HEK293T (cell line): ENCODE results near the gene CNTRL.

Experiments used
- ARNT ChIP-seq: fragments of 450-650 bp; IDR thresholded peaks from 2 replicates; pipeline ENCODE4 v1.6.1; 2017; ENCODE audit warnings: mild to moderate bottlenecking
- BHLHE40 ChIP-seq: fragments of 450-650 bp; IDR thresholded peaks from 2 replicates; pipeline ENCODE4 v1.6.1; 2016; ENCODE audit warnings: mild to moderate bottlenecking, moderate library complexity, borderline replicate concordance
- ELF4 ChIP-seq: fragments of 450-650 bp; IDR thresholded peaks from 2 replicates; pipeline ENCODE4 v1.6.1; 2017; ENCODE audit warnings: antibody characterized with exemption
- FOXA1 ChIP-seq: fragments of 450-650 bp; IDR thresholded peaks from 2 replicates; pipeline ENCODE4 v1.6.1; 2016; ENCODE audit warnings: mild to moderate bottlenecking
- FOXK2 ChIP-seq: fragments of 450-650 bp; IDR thresholded peaks from 2 replicates; pipeline ENCODE4 v1.6.1; 2016; ENCODE audit warnings: mild to moderate bottlenecking
- FOXM1 ChIP-seq: fragments of 450-650 bp; IDR thresholded peaks from 2 replicates; pipeline ENCODE4 v1.6.1; 2017; ENCODE audit warnings: mild to moderate bottlenecking, borderline replicate concordance
- HDGF ChIP-seq: fragments of 450-650 bp; IDR thresholded peaks from 2 replicates; pipeline ENCODE4 v1.6.1; 2017; ENCODE audit warnings: antibody characterized with exemption, borderline replicate concordance
- LEF1 ChIP-seq: fragments of 450-650 bp; IDR thresholded peaks from 2 replicates; pipeline ENCODE4 v1.6.1; 2017; ENCODE audit warnings: mild to moderate bottlenecking, borderline replicate concordance
- SP1 ChIP-seq: fragments of 450-650 bp; IDR thresholded peaks from 2 replicates; pipeline ENCODE4 v1.6.1; 2017
- SUZ12 ChIP-seq: fragments of 450-650 bp; IDR thresholded peaks from 2 replicates; pipeline ENCODE4 v1.6.1; 2016; ENCODE audit warnings: mild to moderate bottlenecking
- TF ChIP-seq, protein P1 (sequence below): fragments of 450-650 bp; IDR thresholded peaks from 2 replicates; pipeline ENCODE4 v1.6.1; 2016

DNA sequence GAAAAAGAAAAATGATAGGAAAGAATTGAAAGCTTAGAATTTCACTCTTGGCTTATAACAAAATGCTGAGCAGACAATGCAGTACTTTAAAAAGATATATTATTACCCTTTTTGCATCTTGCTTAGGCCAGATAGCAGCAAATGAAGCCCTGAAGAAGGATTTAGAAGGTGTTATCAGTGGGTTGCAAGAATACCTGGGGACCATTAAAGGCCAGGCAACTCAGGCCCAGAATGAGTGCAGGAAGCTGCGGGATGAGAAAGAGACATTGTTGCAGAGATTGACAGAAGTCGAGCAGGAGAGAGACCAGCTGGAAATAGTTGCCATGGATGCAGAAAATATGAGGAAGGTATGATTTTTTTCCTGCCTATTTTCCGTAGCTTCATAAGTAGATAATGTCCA is 50.8 kb downstream of the CNTRL start:
- no peak for TF ChIP-seq FOXA1
- TF ChIP-seq ARNT: no peak
- no peak for TF ChIP-seq FOXK2
- TF ChIP-seq FOXM1: no peak
- TF ChIP-seq BHLHE40: no peak
- TF ChIP-seq HDGF: no peak
- TF ChIP-seq ELF4: no peak
- no peak for TF ChIP-seq SP1
- TF ChIP-seq SUZ12: no peak
- TF ChIP-seq, protein P1, sequence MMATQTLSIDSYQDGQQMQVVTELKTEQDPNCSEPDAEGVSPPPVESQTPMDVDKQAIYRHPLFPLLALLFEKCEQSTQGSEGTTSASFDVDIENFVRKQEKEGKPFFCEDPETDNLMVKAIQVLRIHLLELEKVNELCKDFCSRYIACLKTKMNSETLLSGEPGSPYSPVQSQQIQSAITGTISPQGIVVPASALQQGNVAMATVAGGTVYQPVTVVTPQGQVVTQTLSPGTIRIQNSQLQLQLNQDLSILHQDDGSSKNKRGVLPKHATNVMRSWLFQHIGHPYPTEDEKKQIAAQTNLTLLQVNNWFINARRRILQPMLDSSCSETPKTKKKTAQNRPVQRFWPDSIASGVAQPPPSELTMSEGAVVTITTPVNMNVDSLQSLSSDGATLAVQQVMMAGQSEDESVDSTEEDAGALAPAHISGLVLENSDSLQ: no peak
- TF ChIP-seq LEF1: no peak
